Peyer's patch (tissue), 4 donors: Measurements from ENCODE around the gene PTGFRN. TPM values are rescaled to one million over a fixed set of nuclear protein-coding genes. Genes with fewer than 3 reads are reported as not detected.
"Not testable (repeated sequence)": the region's sequence is repeated elsewhere in the genome, so short reads cannot be mapped to it uniquely, and the experiment has no call there.

Experiments used
- DNase-seq, 3 donors: peaks; one replicate each; pipeline ENCODE4 v3.0.0-alpha.2; 2017 to 2019
- H3K27ac ChIP-seq, 4 donors: fragments of 200-600 bp; sonication (generic); one replicate each; pipeline ENCODE4 v1.5.1; 2016 to 2019
- H3K27me3 ChIP-seq, 2 donors: fragments of 200-600 bp; sonication (generic); one replicate each; pipeline ENCODE4 v1.5.1; 2019
- H3K36me3 ChIP-seq, 3 donors: fragments of 200-600 bp; sonication (generic); one replicate each; pipeline ENCODE4 v1.5.1; 2016 to 2019
- H3K4me1 ChIP-seq, 4 donors: fragments of 200-600 bp; sonication (generic); one replicate each; pipeline ENCODE4 v1.5.1; 2016 to 2019
- H3K4me3 ChIP-seq, 4 donors: fragments of 200-600 bp; sonication (generic); 1 replicate in 3 of 4; 2 replicates in 1 of 4; pipeline ENCODE4 v1.5.1; 2016 to 2019; ENCODE audit warnings: mild to moderate bottlenecking in 1 of 4
- H3K9me3 ChIP-seq, 4 donors: fragments of 200-600 bp; sonication (generic); one replicate each; pipeline ENCODE4 v1.5.1; 2016 to 2019; ENCODE audit warnings: mild to moderate bottlenecking in 1 of 4
- CTCF ChIP-seq, 6 experiments: fragments of 450-650 bp in 4 of 6; fragments of 200-600 bp in 2 of 6; sonication (generic) in 1 of 6; IDR thresholded peaks; one replicate each; pipeline ENCODE4 v1.5.1; 2017 to 2019; ENCODE audit warnings: antibody characterized with exemption in 6 of 6, mild to moderate bottlenecking in 3 of 6, moderate library complexity in 1 of 6
- POLR2A ChIP-seq, 2 donors: fragments of 450-650 bp; IDR thresholded peaks; one replicate each; pipeline ENCODE4 v1.5.1; 2017; ENCODE audit warnings: antibody characterized with exemption in 2 of 2, mild to moderate bottlenecking in 2 of 2, moderate library complexity in 2 of 2
- total RNA-seq, 4 donors: library from RNA; depleted of rRNA; stranded (reverse); fragments of >200 nt; gene quantifications; one replicate each; pipeline ENCODE4 v1.1.0, GENCODE V29; 2016

Gene PTGFRN
- total RNA-seq, 4 donors from 2014 or later = 20.6 to 66.6 (median 54.3) TPM

GRCh38 chr1:116870300-116870699 lies 39.4 kb upstream of the PTGFRN start:
- DNase-seq = peak in 1 of 3 donors; percentile 52
- Histone ChIP-seq H3K36me3 (no peaks in the 10 kb centered on the region), H3K4me3 (no peak overlapping the region), H3K27me3 (no peaks in the 10 kb centered on the region), H3K9me3 (peaks cover 0 to 12% (median 2%) of the 10 kb centered on the region in 4 donors), H3K4me1 (no peaks in the 10 kb centered on the region), H3K27ac (no peak overlapping the region)
- TF ChIP-seq POLR2A (IDR thresholded peaks at IDR 0.05) = no peak
- TF ChIP-seq CTCF (IDR thresholded peaks at IDR 0.05) = no peak

GRCh38 chr1:116871779-116872146 lies 38.0 kb upstream of the PTGFRN start:
- no peak overlapping the region for H3K4me3 ChIP-seq
- peaks cover 0 to 7% (median 2%) of the 10 kb centered on the region in 4 donors for H3K9me3 ChIP-seq
- H3K27ac ChIP-seq = no peak overlapping the region
- DNase-seq = no peak
- no peaks in the 10 kb centered on the region for H3K27me3 ChIP-seq
- no peaks in the 10 kb centered on the region for H3K36me3 ChIP-seq
- H3K4me1 ChIP-seq = no peaks in the 10 kb centered on the region
- TF ChIP-seq CTCF (IDR thresholded peaks at IDR 0.05) (no peak), POLR2A (IDR thresholded peaks at IDR 0.05) (no peak)

GRCh38 chr1:116873680-116874271 lies 35.9 kb upstream of the PTGFRN start:
- Histone ChIP-seq H3K27me3 (no peaks in the 10 kb centered on the region), H3K4me1 (peaks cover 0 to 6% (median 4%) of the 10 kb centered on the region in 4 donors), H3K9me3 (no peaks in the 10 kb centered on the region), H3K4me3 (no peak overlapping the region), H3K36me3 (no peaks in the 10 kb centered on the region), H3K27ac (no peak overlapping the region)
- TF ChIP-seq POLR2A (IDR thresholded peaks at IDR 0.05) (no peak), CTCF (IDR thresholded peaks at IDR 0.05) (no peak)
- no peak for DNase-seq

- no peaks in the 10 kb centered on the region for H3K36me3 ChIP-seq
- TF ChIP-seq CTCF (IDR thresholded peaks at IDR 0.05) = no peak
- no peak for DNase-seq
- H3K9me3 ChIP-seq = no peaks in the 10 kb centered on the region
- H3K4me1 ChIP-seq = peaks cover 0 to 10% (median 6%) of the 10 kb centered on the region in 4 donors
- no peak overlapping the region for H3K27ac ChIP-seq
- H3K27me3 ChIP-seq = no peaks in the 10 kb centered on the region
- no peak overlapping the region for H3K4me3 ChIP-seq
Measured at GRCh38 chr1:116874733-116875249, 34.9 kb upstream of the PTGFRN start.

- no peaks in the 10 kb centered on the region for H3K9me3 ChIP-seq
- no peaks in the 10 kb centered on the region for H3K36me3 ChIP-seq
- peaks cover 0 to 10% (median 6%) of the 10 kb centered on the region in 4 donors for H3K4me1 ChIP-seq
- no peak overlapping the region for H3K27ac ChIP-seq
- no peak for DNase-seq
- no peak overlapping the region for H3K4me3 ChIP-seq
- no peaks in the 10 kb centered on the region for H3K27me3 ChIP-seq
- TF ChIP-seq CTCF (IDR thresholded peaks at IDR 0.05) = no peak
- no peak for TF ChIP-seq POLR2A (IDR thresholded peaks at IDR 0.05)
Measured at GRCh38 chr1:116875391-116875790, 34.3 kb upstream of the PTGFRN start.

- H3K27me3 ChIP-seq, H3K27ac ChIP-seq, DNase-seq, H3K9me3 ChIP-seq, H3K36me3 ChIP-seq, H3K4me3 ChIP-seq: not testable (repeated sequence)
- H3K4me1 ChIP-seq = peaks cover 0 to 10% (median 6%) of the 10 kb centered on the region in 4 donors
Measured at GRCh38 chr1:116875946-116876345, 33.8 kb upstream of the PTGFRN start.
